Lung microvascular endothelial cell (primary cell): ENCODE data around the gene SLAMF6. TPM values are rescaled to one million over a fixed set of nuclear protein-coding genes. Genes with fewer than 3 reads are reported as not detected.
"Not testable (repeated sequence)": the region's sequence is repeated elsewhere in the genome, so short reads cannot be mapped to it uniquely, and the experiment has no call there.

Experiments
- DNase-seq, 2 donors: peaks; one replicate each; pipeline versions ENCODE4 v3.0.0 to v3.0.0-alpha.2; 2010; ENCODE audit warnings: low read depth in 2 of 2
- total RNA-seq: library from RNA; depleted of rRNA; stranded (reverse); fragments of >200 nt; gene quantifications from 2 replicates; pipeline ENCODE4 v1.2.1, GENCODE V29; 2014

The SLAMF6 gene
- total RNA-seq: not detected in 2 replicates

DNA sequence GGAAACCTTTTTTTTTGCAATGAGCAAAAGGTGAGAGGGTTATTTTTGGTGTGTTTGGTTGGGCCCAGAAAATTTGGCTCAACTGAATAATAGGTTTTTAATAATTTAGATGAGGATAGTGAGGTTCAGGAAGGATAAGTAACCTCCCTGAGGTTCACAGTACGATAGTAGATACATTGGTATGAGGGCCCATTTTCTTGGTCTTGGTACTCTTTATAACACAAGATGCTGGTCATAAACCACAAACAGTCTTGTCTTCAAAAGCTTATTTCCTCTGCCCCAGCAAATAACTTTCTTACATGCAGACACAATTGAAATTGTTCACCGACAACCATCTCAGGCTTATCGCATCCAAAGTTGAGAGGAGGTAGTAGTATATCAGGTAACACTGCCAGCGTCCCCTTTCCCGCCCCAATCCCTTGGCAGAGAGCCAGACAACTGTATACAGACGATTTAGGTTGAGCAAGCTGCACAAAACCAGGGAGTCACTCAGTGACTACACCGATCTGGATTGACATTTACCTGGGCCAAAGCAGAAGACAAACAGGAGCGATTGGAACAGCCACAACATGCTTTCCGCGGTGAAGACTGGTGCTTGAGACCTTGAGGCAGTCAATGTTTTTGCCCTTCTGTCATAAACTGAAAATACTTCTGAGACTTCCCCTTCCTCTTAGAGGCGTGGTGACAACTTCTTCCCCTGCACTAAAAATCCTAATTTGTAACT is at the start of gene SLAMF6:
Gene SLAMF6 (minus strand): TSS at position 634 of the 724 bp plus-strand sequence. CDS start 63 bp downstream, at position 571.
- DNase-seq: no peak

- no peak for DNase-seq
These were observed 47.8 kb upstream of the SLAMF6 start for GRCh38 chr1:160570840-160571239.

- DNase-seq: no peak
These were observed 46.8 kb upstream of the SLAMF6 start for GRCh38 chr1:160569806-160570205.

DNA sequence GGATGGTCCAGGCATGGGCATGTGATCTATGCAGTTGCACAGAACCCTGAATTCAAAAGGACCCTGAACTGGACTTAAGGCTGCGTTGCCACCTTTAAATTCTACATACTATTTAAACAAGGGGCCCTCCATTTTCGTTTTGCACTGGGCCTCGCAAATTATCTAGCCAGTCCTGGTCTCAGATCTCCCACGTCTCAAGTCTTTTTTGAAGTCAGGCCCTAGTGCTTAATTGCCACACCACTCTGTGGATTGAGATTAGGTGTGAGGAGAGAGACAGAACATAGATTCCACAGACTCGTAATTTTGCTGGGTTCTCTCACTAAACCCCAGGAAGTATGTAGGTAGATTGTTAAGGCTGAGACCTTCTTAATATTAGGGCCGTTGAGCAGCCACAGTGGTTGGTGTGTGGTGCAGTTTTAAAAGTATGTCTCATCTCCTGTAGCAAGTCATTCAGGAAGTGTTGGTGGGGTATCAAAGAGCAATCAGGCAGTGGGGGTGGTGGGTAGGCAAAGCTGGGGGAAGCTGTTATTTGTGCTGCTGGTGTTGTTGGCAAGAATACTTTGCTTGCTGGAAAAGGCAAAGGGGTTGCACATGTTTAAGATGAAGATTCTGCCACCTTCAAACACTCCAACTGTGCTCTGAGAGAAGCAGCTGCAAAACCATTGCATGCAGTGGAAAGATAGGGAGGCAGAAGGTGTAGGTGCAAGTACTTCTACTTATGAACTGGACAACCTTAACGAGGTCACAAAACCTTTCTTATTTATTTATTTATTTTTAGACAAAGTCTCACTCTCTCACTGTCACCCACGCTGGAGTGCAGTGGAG is 45.0 kb upstream of the SLAMF6 start:
- no peak for DNase-seq

GRCh38 chr1:160567341-160567740 is 44.3 kb upstream of the SLAMF6 start:
- no peak for DNase-seq

DNA sequence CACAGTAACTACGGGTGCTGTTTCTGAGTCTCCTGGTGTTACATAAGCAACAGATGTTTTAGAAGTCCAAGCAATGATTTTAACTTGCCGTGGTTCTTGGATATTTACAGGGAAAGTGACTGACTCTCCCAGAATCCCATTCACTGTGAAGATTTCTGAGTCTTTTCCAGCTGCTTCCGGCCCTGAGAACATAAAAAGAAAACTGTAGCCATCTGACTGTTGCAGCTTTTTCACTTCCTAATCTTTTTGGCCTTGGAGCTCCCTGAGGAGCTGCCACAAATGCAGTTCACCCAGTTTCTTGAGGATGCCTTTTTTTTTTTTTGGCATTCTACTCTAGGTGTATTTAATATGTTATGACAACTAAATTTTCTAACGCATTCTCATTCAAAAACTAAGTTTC is 42.5 kb upstream of the SLAMF6 start:
- DNase-seq: no peak

DNA sequence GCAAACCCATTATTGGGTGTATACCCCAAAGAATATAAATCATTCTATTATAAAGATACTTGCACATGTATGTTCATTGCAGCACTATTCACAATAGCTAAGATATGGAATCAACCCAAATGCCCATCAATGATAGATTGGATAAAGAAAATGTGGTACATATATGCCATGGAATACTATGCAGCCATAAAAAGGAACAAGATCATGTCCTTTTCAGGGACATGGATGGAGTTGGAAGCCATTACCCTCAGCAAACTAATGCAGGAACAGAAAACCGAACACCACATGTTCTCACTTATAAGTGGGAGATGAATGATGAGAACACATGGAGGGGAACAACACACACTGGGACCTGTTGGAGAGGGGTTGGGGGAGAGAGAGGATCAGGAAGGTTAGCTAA is 40.2 kb upstream of the SLAMF6 start:
- not testable (repeated sequence) for DNase-seq

GRCh38 chr1:160562745-160563144 is 39.7 kb upstream of the SLAMF6 start:
- not testable (repeated sequence) for DNase-seq

DNA sequence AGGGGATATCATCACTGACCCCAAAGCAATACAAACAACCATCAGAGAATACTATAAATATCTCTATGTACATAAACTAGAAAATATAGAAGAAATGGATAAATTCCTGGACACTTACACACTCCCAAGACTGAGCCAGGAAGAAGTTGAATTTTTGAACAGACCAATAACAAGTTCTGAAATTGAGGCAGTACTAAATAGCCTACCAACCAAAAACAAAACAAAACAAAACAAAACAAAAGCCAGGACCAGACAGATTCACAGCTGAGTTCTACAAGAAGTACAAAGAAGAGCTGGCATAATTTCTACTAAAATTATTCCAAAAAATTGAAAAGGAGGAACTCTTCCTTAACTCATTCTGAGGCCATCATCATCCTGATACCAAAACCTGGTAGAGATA is 37.8 kb upstream of the SLAMF6 start:
- no peak for DNase-seq

DNA sequence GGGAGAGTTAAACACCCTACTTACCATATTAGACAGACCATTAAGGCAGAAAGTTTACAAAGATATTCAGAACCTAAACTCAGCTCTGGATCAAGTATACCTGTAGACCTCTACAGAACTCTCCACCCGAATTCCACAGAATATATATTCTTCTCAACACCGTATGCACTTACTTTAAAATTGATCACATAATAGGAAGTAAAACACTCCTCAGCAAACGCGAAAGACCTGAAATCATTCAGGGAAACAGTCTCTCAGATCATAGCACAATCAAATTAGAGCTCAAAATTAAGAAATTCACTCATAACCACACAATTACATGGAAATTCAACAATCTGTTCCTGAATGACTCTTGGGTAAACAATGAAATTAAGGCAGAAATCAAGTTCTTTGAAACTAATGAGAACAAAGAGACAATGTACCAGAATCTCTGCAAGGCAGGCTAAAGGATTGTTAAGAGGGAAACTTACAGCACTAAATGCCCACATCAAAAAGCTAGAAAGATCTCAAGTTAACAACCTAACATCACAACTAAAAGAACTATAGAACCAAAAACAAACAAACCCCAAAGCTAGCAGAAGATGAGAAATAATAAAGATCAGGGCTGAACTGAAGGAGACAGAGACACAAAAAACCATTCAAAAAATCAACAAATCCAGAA is 37.1 kb upstream of the SLAMF6 start:
- DNase-seq: no peak

DNA sequence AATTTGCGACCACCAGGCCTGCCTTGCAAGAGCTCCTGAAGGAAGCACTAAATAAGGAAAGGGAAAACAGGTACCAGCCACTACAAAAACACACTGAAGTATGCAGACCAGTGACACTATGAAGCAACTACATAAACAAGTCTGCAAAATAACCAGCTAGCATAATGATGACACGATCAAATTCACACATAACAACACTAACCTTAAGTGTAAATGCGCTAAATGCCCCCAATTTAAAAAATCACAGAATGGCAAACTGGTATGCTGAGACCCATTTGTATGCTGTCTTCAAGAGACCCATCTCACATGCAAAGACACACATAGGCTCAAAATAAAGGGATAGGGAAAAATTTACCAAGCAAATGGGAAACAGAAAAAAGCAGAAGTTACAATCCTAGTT is 36.4 kb upstream of the SLAMF6 start:
- not testable (repeated sequence) for DNase-seq

DNA sequence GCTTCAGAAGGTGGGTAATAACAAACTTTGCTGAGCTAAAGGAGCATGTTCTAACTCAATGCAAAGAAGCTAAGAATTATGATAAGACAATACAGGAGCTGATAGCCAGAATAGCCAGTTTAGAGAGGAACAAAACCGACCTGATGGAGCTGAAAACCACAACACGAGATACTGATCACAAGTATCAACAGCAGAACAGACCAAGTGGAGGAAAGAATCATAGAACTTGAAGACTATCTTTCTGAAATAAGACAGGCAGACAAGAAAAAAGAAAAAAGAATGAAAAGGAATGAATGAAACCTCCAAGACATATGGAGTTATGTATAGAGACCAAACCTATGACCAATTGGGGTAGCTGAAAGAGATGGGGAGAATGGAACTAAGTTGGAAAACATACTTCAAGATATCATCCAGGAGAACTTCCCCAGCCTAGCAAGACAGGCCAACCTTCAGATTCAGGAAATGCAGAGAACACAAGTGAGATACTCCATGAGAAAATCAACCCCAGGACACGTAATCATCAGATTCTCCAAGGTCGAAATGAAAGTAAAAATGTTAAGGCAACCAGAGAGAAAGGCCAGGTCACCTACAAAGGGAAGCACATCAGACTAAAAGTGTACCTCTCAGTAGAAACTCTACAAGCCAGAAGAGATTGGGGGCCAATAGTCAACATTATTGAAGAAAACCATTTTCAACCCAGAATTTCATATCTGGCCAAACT is 35.8 kb upstream of the SLAMF6 start:
- DNase-seq: no peak

- DNase-seq: no peak
These were observed 30.7 kb upstream of the SLAMF6 start for GRCh38 chr1:160553778-160554177.

- DNase-seq: no peak
These were observed 29.4 kb upstream of the SLAMF6 start for GRCh38 chr1:160552425-160552824.

GRCh38 chr1:160550572-160551034 is 27.5 kb upstream of the SLAMF6 start:
- no peak for DNase-seq

DNA sequence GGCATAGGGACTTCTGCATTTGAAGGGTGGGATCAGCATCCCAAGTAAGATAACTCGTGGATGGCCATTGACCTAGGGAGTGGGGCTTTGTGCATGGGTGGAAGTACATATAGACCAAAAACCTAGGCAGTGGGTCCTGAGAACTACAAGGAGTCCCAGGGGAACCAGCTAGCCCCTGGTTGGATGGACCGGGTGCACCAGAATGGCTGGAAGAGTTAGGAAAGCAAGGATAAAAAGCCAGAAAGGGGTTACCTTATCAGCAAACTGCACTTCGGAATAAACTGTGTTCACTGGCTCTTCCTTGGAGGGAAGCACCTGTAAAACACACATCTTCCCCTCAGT is 26.6 kb upstream of the SLAMF6 start:
- no peak for DNase-seq

DNA sequence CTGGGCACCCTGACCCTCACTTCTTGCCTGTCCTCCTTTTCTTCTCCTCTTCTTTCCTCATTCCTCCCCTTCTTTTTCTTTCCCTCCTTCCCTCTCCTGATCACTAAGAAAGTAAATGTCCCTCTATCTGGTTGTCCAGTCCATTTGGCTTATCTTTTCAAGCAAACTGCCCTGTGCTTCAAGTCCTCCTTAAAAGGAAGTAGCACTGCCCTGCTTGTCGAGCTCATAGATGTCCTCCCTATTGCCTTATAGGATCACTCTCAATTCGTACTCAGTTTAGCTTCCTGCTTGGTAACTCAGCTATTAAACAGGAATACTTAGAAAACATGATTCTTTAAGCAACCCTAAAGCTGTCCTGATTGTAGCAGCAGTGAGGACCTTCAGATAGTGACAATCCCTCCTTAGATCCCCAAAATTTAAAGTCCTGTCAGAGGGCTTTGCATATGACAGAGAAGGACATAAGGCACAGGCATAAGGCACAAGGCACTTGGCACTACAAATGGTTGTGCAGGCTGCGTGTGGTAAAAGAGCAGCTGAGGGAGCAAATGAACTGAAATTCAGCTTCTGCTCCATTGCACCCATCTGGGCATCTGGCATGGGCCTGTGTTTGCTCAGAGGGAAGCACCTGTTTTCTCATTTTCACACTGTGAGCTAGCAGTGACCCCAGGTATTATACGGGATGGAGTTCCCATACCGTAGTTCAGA is 26.1 kb upstream of the SLAMF6 start:
- DNase-seq: no peak

DNA sequence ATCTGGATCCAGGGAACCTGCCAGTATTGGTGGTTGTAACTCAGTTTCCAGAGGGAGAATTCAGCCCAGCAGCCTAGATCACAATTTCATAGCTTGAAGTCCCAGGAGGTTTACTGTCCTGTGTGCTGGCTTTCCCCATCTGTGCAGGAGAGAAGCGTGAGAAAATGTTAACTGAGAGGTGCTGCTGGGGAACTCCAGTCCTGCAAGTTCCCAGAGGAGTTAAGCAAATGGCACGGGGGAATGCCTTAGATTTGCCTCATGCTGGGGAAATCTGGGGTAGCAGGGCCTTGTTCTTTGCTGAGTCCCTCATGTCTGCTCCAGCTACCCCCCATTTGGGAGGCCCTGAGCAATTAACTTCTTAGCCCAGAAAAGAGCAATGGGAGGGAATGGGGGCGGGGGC is 25.1 kb upstream of the SLAMF6 start:
- DNase-seq: no peak

GRCh38 chr1:160547422-160547821 is 24.4 kb upstream of the SLAMF6 start:
- DNase-seq: no peak

DNA sequence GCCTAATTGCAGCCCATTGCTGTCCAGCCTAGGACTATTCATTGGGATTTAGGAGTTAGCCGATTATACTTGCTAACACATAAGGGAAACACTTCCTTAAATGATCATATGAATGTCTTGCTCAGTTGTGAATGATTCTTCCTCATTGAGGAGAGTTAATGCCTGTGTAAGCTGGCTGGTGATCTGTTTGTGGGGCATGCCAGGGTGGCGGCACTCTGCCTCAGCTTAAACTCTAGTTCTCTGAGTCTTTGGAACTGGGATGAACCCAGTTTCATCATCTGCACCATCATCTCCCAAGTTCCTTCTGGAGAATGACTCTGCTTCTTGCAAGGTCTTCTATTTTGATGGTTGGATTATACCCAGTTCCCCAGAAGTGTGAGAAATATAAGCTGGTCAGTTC is 23.9 kb upstream of the SLAMF6 start:
- no peak for DNase-seq

- DNase-seq: peak; percentile 23 to 24
These were observed 21.6 kb upstream of the SLAMF6 start for GRCh38 chr1:160544647-160545046.
